LHCN-M2 (cell line): Measurements from ENCODE around the gene LCT. TPM values are rescaled to one million over a fixed set of nuclear protein-coding genes. Genes with fewer than 3 reads are reported as not detected.
"Not testable (repeated sequence)": the region's sequence is repeated elsewhere in the genome, so short reads cannot be mapped to it uniquely, and the experiment has no call there.

Experiments
- DNase-seq: peaks from one replicate; pipeline ENCODE4 v3.0.0-alpha.2; 2012; ENCODE audit warnings: low read depth
- polyA plus RNA-seq: library from polyadenylated mRNA; unstranded; fragments of >200 nt; gene quantifications from one replicate; pipeline ENCODE4 v1.2.1, GENCODE V29; 2012; ENCODE audit warnings: missing spikeins
- total RNA-seq: library from RNA; depleted of rRNA; stranded (reverse); fragments of >200 nt; gene quantifications from 2 replicates; pipeline ENCODE4 v1.2.3, GENCODE V29; 2014; rRNA removed

Gene LCT
- 0.06 TPM in 1 of 2 replicates, not detected in the other for total RNA-seq
- 0.01 TPM for polyA plus RNA-seq

GRCh38 chr2:135836596-135837270 is at the start of gene LCT:
TSS of gene LCT (minus strand) at chr2:135837184. CDS start at chr2:135837169, 15 bp downstream.
- no peak for DNase-seq

- DNase-seq = no peak
These were observed 48.7 kb upstream of the LCT start for GRCh38 chr2:135885709-135886108.

GRCh38 chr2:135882415-135882814 is 45.4 kb upstream of the LCT start:
- no peak for DNase-seq

GRCh38 chr2:135876770-135877169 is 39.8 kb upstream of the LCT start:
- not testable (repeated sequence) for DNase-seq

GRCh38 chr2:135876066-135876711 is 39.2 kb upstream of the LCT start, which contains the start of gene MCM6:
TSS of gene MCM6 (minus strand) at chr2:135876443. CDS start at chr2:135876365, 78 bp downstream.
- peak; percentile 98 for DNase-seq

- DNase-seq = peak; percentile 53
These were observed 38.6 kb upstream of the LCT start for GRCh38 chr2:135875491-135876065.

GRCh38 chr2:135874777-135875365 is 37.9 kb upstream of the LCT start:
- DNase-seq = no peak

GRCh38 chr2:135870571-135870970 is 33.6 kb upstream of the LCT start:
- no peak for DNase-seq

GRCh38 chr2:135863233-135863632 is 26.2 kb upstream of the LCT start:
- DNase-seq = no peak

- DNase-seq = no peak
These were observed 25.7 kb upstream of the LCT start for GRCh38 chr2:135862718-135863117.

GRCh38 chr2:135853401-135853800 is 16.4 kb upstream of the LCT start:
- no peak for DNase-seq

GRCh38 chr2:135851858-135852257 is 14.9 kb upstream of the LCT start:
- no peak for DNase-seq

- DNase-seq = no peak
These were observed 14.1 kb upstream of the LCT start for GRCh38 chr2:135850892-135851668.

GRCh38 chr2:135849087-135849486 is 12.1 kb upstream of the LCT start:
- DNase-seq = no peak

GRCh38 chr2:135845997-135846396 is 9.0 kb upstream of the LCT start:
- no peak for DNase-seq

GRCh38 chr2:135845257-135845656 is 8.3 kb upstream of the LCT start:
- no peak for DNase-seq

GRCh38 chr2:135844301-135844895 is 7.4 kb upstream of the LCT start:
- no peak for DNase-seq

- peak; percentile 53 for DNase-seq
These were observed 6.7 kb upstream of the LCT start for GRCh38 chr2:135843671-135844070.

GRCh38 chr2:135840601-135841000 is 3.6 kb upstream of the LCT start:
- no peak for DNase-seq

- DNase-seq = peak; percentile 82
These were observed 2.7 kb upstream of the LCT start for GRCh38 chr2:135839713-135840112.

GRCh38 chr2:135838502-135838901 is 1.5 kb upstream of the LCT start:
- DNase-seq = no peak
